ENCODE measurements around the gene GFOD2. TPM values are rescaled to one million over a fixed set of nuclear protein-coding genes. Genes with fewer than 3 reads are reported as not detected.

GFOD2 gene, protein sequence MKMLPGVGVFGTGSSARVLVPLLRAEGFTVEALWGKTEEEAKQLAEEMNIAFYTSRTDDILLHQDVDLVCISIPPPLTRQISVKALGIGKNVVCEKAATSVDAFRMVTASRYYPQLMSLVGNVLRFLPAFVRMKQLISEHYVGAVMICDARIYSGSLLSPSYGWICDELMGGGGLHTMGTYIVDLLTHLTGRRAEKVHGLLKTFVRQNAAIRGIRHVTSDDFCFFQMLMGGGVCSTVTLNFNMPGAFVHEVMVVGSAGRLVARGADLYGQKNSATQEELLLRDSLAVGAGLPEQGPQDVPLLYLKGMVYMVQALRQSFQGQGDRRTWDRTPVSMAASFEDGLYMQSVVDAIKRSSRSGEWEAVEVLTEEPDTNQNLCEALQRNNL
- 29.9 and 47.0 TPM in 2 replicates for total RNA-seq

DNA sequence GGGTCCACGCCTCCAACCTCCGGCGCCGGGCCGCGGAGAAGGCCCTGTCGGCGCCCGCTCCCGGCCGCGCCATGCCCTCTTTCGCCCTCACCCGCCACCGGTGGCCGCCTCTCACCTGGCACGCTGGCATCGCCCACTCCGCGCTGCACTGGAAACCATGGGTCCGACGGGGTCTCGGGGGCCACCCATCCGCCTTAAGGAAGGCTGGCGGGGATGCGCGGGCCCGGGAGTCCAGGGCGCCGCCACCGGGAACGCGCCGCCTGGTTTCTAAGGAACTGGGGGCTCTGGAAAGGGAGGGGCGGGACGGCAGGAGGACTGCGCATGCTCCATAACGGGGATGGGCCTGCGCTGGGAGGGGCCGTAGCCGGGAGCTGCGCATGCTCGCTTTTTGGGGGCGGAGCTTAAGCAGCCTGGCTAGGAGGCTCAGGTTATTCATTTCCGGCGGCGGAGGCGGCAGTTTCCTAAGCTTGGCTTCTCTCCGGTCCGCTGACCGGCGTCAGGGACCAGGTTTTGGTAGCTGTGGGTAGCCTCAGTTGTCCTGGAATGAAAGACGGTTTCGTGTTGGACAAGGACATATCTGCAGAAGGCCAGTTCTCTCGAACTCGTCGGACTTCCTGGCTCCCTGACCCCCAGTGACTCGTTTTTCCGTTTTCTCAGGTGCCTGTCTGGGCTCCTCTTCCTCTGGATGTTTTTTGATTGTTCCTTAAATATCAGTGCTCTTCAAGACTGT is at the start of gene GFOD2:
Gene GFOD2 (minus strand): TSS at position 269 of the 730 bp plus-strand sequence. CDS start 33,601 bp downstream, outside the sequence.

DNA sequence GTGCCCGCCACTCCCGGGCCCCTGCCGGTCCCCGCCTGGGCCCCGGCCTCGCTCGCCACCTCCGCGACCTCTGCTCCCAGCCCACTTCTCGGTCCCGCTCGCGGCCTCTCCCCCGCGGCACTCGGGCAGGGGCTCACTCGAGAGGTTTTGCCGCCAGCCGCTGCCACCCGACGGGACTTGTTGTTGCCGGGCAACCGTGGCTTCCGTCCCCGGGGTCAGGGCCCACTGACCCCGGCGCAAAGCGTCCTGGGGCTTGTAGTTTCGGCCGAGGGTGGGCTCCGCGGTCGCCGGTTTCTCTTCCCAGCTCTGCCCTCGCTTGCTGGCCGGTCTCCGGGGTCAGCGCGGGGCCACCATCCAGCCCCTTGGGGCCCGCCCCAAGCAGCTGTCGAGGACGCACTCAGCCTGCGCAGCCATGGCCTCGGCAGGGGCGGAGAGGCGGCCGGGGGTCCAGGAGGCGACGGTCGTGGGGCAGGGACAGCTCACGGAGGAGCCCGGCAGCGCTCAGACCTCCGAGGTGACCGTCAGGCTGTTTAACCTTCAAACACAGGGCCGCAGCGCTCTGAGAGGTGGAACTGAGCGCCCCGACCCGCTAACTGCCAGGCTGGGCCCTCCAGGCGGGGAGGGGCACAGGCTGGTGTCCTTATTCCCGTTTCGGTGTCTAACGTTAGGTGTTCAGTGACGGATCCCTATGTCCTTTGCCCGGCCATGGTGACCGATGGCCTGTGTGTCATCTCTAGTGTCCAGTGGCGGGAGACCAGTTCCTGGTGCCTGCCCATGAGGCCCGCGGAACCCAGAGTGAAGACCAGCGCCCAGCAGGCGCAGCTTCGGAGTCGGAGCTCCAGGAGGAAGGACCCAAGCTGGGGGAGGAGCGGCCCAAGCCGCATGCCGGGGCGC is 52.3 kb downstream of the GFOD2 start, which contains the start of the genes C16orf86 and ENKD1:
Gene C16orf86 (plus strand): TSS at position 256 of the 894 bp plus-strand sequence. CDS start 157 bp downstream, at position 413.
Gene ENKD1 (minus strand): TSS at position 192 of the 894 bp plus-strand sequence. CDS start 308 bp downstream, outside the sequence.

DNA sequence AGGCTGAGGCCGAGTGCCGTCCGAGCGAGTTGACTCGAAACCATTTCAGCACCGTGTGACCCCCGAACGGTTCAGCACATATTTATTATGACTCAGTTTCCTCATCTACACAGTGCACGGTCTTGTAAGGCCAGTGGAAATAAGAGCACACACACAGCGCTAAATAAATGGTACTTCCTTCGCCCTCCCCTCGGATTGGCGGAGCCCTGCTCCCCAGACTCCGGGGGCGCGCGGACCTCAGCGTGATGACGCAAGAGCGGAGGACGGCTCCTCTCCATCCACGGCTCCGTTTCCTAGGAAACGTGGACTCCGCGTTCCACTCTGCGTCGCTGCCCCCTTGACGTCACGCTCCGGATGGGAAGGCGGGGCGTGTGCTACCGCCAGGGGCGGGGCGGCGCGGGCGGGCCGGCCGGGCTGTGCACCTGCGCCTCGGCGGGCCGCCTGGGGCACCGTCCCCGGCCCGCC is 58.5 kb downstream of the GFOD2 start, which contains the start of gene PARD6A:
Gene PARD6A (plus strand): TSS at position 397 of the 465 bp plus-strand sequence. CDS start 79 bp downstream, outside the sequence.

DNA sequence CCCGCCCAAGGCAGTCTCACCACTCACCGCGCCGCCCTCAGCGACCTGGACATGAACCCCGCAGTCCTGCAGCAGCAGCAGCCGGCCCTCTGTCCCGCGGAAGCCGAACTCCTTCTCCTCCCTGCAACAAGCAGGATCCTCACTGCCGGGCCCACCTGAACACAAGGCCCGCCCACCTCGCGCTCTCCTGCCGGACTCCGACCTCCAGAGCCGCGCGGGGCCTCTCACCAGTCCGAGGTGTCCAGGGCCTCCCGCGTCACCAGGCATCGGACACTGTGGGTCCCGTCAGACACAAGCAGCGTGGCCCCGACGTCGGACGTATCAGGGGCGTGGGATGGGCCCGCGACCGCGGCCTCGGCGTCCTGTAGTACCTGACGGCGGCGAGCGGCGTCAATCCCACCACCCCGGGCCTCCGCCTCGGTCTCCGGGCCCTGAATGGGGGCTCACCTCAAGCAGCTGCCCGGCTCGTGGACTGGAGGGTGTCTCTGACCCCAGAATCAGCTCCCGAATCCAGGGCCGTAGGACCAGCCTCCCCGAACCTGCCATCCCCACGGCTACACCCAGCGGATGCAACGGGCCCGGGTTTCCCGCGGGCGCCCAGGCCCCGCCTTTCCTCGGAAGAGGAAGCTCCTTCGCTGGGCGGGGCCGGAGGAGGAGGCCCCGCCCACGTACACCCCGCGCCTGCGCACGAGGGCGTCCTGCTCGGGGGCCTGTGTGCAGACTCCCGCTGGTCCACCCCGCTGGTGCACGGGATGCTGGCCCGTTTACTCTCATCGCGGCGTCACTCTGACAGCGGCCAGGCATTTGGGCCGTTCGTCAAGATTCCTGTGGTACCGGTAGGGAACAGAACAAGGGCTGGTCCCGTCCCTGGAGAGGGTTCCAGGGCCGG is 59.2 kb downstream of the GFOD2 start, which contains the start of gene ACD:
Gene ACD (minus strand): TSS at position 586 of the 889 bp plus-strand sequence. CDS start 40 bp downstream, at position 546.

Other genes with a start within 250 kb of the GFOD2 start
- 90.6 and 105 TPM in 2 replicates for gene ATP6V0D1, start 238.2 kb downstream of the GFOD2 start, total RNA-seq
- gene AGRP, start 235.8 kb downstream of the GFOD2 start, total RNA-seq: not detected in 2 replicates
- gene RIPOR1, start 190.5 kb downstream of the GFOD2 start, total RNA-seq: 48.7 and 49.7 TPM in 2 replicates
- gene CTCF, start 156.8 kb downstream of the GFOD2 start, total RNA-seq: 22.4 and 26.6 TPM in 2 replicates
- 0.32 and 2.7 TPM in 2 replicates for gene CARMIL2, start 74.2 kb downstream of the GFOD2 start, total RNA-seq
- gene ACD, start 59.1 kb downstream of the GFOD2 start, total RNA-seq: 18.2 and 20.5 TPM in 2 replicates
- 1.6 and 5.3 TPM in 2 replicates for gene PARD6A, start 58.4 kb downstream of the GFOD2 start, total RNA-seq
- gene ENKD1, start 52.6 kb downstream of the GFOD2 start, total RNA-seq: 14.7 and 24.0 TPM in 2 replicates
- 3.5 and 6.8 TPM in 2 replicates for gene C16orf86, start 52.5 kb downstream of the GFOD2 start, total RNA-seq
- gene RANBP10, start 87.2 kb upstream of the GFOD2 start, total RNA-seq: 3.6 TPM in 2 replicates
- 0.32 TPM in 1 of 2 replicates, not detected in the other for gene TSNAXIP1, start 87.6 kb upstream of the GFOD2 start, total RNA-seq
- gene THAP11, start 123.0 kb upstream of the GFOD2 start, total RNA-seq: 38.7 and 72.5 TPM in 2 replicates
- 67.0 and 256 TPM in 2 replicates for gene NUTF2, start 127.6 kb upstream of the GFOD2 start, total RNA-seq
- gene CENPT, start 128.4 kb upstream of the GFOD2 start, total RNA-seq: 28.6 and 29.6 TPM in 2 replicates
- 39.8 and 50.3 TPM in 2 replicates for gene EDC4, start 153.7 kb upstream of the GFOD2 start, total RNA-seq
- not detected in 2 replicates for gene NRN1L, start 165.6 kb upstream of the GFOD2 start, total RNA-seq
- gene PSKH1, start 173.9 kb upstream of the GFOD2 start, total RNA-seq: 10.7 and 19.1 TPM in 2 replicates
- gene CTRL, start 212.5 kb upstream of the GFOD2 start, total RNA-seq: 0.32 and 0.61 TPM in 2 replicates
- gene PSMB10, start 217.5 kb upstream of the GFOD2 start, total RNA-seq: 60.4 and 85.9 TPM in 2 replicates
- 1.3 and 2.6 TPM in 2 replicates for gene LCAT, start 224.8 kb upstream of the GFOD2 start, total RNA-seq
- 36.4 and 40.0 TPM in 2 replicates for gene SLC12A4, start 249.3 kb upstream of the GFOD2 start, total RNA-seq

Measured in epithelial cell of umbilical artery (primary cell).